Hematopoietic multipotent progenitor cell treated with erythropoietin and hydrocortisone succinate and interleukin-3 and kit ligand, for 17 days (in vitro differentiated cells): Measurements from ENCODE around the gene NSUN7.

Source experiments
- DNase-seq: peaks from one replicate; pipeline ENCODE4 v3.0.0-alpha.2; 2015; ENCODE audit warnings: low spot score

Gene NSUN7

DNA sequence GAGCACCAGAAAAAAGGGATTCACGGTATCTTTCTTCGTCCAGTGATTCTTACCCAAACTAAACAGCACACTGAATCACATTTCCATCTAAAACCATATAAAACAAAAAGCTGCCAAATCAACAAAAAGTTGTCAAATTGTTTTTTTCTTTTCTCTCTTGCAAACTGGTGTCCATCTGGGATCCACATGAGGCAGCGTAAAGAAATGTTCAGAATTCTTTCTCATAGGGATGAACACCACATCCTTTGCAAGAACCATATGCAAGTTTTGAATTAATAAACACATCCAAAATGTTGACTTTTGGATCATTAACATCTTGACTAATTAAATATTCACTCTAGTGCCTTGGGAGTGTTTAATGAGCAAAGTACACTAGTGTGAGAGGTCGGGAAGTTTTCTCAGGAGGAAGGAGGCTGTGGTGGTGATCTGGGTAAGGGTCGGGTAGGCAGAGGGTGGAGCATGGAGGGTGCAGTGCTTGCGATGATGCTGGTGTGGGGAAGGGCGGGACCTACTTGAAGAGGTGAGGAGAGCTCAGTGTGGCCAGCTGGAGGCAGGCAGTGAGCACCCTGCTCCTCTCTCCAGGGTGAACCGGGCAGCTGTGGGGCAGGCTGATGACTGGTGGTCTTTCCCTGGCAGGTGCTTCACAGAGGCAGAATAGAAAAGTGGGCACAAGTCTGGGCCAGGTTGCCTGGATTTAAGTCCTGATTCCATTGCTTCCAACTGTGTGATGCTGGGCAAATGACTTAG, 72.8 kb downstream of the NSUN7 start:
- no peak for DNase-seq

DNA sequence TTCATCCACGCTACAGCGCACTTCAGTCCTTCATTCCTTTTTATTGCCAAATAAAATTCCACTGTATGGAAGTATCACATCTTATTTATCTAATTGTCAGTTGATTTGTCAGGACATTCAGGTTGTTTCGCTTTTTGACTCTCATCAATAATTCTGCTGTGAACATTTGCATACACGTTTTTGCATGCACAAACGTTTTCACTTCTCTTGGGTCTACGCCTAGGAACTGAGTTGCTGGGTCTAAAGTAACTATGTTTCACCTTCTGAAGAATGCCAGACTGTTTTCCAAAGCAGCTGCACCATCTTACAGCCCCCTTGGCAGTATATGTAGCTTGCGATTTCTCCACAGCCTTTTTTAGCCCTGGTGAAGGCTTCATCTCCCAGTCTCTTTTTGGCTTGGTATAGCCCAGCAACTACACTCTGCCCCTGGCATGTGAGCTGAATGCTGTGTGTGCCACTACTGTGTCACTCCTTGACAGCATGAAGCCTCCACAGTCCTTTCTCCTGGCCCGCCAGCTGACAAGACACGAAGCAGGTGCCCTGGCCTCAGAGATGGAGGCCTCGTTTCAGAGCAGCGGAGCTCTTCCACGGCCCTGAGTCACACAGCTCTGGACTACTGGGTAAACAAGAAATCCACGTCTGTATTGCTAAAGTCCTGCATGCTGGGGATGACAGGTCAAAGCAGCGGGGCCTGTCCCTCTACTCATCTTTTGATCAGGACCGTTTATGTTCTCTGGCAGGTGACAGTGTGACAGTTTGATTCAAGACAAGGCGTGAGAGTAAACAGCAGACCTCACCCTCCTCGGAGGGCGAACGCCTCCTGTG, 75.5 kb downstream of the NSUN7 start:
- no peak for DNase-seq

DNA sequence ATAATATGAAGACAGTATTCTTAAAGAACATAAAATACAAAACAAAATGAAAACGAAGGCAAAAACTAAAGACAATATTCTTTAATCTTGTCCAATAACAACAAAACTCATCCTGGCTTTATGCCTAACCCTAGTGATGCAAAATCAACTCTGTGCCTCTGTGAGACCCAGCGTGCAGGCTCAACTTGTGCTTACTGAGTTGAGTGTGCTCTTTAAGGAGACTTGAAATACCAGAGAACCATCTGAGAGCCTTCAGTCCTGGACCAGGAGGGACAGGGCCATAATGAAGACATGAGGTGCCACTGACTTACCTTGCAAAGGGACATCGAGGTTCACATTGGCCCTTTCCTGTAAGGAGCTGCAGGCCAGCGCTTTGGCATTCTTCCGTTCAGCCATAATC, 77.1 kb downstream of the NSUN7 start:
- DNase-seq: no peak

DNA sequence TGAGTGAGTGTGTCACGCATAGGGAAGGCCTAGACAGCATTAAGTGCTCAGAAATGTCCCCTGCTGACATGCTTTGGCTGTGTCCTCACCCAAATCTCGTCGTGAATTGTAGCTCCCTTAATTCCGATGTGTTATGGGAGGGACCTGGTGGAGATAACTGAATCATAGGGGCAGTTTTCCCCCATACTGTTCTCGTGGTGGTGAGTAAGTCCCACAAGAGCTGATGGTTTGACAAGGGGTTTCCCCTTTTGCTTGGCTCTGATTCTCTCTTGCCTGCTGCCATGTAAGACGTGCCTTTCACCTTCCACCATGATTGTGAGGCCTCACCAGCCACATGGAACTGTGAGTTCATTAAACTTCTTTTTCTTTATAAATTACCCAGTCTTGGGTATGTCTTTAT, 78.0 kb downstream of the NSUN7 start:
- DNase-seq: no peak

DNA sequence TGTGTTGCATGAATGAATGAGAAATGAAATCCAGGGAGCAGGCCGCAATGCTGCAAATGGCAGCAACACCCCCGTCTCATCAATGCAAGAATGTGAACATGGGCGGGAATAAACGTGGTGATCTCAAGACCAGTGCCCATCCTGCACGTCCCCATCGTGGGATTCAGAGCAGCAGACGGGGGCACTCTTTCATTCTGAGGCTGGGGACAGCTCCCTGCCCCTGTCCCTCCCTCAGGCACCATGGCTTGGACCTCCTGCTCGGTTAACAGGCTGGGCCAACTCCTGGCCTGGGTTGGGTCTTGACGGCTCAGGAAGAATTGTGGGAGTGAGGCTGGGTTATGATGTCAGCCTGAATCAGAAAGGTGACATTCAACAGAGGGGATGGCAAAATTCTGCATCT, 78.9 kb downstream of the NSUN7 start:
- DNase-seq: no peak

DNA sequence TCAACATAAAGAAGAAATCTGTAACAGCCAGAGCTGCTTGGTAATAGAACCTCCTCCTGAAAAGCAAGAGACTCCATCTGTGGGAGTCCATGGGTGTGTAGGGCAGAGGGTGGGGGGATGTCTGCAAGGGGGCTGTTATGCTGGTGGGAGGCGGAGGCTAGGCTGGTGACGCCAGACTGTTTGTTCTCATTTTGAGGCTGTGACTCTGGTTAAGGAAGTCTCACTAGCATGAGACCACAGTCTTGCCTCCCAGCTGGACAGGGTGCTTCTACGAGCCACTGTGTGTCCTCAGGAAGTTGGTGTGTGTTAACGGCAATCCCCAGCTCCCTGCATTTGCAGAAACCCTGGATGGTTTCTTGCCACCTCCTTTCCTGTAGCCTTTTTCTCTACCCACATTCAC, 79.8 kb downstream of the NSUN7 start:
- no peak for DNase-seq

DNA sequence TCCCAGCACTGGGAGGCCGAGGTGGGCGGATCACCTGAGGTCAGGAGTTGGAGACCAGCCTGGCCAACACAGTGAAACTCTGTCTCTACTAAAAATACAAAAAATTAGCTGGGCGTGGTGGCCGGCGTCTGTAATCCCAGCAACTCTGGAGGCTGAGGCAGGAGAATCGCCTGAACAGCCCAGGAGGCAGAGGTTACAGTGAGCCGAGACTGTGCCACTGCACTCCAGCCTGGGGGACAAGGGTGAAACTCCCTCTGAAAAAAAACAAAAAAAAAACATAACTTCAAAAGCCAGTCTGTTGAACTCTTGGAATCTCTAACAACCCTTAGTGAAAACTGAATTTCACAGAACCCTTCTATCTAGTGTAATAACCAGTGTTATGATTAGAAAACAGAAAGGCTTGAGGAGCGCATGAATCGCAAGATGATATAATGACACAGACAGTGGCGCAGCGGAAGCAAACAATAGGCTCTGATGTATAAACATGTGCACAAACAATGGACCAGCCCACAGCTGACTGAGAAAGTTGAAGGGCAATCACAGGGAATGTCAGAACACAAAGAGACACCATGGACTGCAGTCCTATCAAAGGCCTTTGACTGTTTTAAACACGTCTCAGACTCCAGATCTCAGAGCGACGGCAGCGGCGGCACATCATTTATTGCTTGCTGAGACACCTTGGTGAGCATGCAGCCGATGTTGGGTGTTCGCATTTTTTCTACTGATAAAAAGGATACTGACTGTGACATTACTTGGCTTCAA, 81.6 kb downstream of the NSUN7 start:
- DNase-seq: no peak

DNA sequence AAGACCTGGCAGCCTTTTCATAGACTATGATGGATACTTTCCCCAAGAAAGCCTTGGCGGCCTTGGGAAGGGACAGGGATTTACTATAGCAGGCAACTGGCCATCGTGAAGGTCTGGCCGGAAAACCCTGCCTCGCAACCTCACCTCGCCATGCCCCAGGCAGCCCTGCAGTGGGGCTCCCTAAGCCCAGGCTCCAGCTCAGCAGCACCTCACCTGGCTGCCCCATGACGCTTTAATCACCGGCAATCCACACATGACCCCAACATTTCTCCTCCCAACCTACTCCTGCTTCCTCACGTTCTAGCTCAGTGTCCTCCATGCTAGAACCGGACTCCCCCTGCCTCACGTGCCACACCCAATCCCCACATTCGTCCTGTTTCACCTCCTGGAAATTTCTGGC, 82.4 kb downstream of the NSUN7 start:
- DNase-seq: no peak

DNA sequence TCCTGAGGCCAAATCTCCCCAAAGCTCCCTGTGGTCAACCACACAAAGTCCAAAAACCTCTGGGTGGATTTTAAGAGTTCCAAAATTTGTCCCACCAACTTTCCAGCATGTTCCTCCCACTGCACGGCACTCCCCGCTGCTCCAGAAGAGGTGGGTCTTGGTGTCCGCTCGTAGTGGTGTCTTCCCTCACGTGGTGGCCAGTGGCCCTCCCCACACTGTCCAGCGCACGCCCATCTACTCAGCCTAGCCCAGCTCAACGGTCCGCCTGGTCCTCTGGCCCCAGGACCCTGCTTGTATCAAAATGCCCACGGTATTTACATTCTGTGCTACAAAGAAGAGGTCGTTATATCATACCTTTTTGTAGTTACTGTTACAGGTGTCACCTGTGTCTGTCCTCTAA, 83.5 kb downstream of the NSUN7 start:
- DNase-seq: no peak

DNA sequence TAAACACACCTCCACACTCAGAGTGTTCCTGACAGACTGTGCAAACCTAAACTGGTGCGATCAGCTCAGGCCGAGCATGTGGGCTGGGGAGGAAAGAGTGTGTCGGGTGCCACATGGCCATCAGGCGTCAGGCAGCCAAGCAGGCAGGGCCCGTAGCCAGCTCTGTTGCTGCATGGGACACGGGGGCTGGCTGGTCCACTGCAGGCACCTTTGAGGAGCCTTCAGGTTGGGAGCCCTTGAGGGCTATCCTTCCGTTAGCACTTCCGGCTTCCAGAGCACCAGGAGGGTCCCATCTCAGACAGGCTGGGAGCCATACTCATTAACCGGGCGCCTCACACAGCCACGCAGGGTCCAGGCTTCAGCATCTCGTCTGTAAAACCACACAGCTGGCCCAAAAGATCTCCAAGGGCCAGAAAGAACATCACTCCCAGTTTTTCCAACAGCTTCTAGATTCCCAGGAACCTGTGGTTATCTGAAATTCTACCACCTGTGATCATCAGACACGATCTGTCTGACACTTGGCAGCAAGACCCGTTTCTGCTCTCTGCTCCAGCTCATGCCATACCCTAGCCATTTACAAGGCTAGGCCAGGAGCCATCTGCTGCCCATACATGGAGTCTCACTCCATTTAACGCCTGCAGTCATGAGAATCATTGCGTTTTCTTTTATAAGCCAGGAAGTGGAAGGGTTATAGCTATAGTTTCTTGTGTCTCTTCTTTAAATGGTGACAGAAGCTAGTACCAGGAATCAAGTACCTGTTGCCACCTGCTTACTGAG, 87.5 kb downstream of the NSUN7 start:
- no peak for DNase-seq

DNA sequence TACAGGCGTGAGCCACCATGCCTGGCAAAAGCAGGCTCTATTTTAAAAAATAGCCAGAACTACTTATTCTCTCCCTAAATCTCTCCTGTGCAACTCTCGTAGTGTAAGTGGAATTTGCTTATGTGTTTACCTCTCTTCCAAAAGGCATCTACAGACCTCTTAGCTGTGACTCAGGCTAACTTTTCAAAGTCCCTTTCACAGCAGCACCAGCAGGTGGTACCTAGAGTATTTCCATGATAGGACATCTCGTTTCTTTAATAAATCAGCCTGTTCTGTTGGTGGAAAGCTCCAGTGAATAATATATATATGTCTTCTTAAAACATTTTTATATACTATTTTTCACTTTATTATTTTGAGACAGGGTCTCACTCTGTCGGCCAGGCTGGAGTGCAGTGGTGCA, 89.0 kb downstream of the NSUN7 start:
- no peak for DNase-seq

DNA sequence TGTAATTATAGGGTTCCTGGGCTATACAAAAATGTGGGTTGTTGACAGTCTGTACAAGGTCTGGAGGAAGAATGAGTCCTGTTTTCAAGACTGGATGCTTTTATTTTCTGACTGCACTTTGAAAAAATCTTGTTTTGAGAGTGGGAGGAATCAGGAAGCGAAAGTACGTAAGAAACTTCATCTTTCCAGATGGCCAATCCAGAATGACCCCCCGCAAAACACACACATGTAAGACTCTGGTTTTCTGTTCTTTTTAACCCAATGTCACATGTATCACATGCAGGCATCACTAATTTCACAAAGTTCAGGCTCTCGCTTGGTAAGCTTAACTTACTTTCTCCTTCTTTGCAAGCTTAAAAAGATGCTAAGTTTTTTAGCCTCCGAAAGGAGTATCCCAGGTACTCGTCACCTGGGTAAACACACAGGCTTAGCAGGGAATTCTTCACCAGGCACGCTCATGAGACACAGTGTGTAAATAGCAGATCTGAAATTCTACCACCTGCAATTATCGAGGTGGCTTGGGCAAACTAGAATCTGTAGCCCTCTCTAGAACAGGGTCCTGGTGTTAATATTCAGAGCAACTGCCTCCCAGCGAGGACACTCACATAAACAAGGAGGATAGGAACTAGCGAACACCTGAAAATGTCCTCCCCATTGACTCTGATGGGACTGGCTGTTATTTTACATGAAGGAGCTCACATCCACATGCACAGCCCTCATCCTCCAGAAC, 90.7 kb downstream of the NSUN7 start:
- no peak for DNase-seq

DNA sequence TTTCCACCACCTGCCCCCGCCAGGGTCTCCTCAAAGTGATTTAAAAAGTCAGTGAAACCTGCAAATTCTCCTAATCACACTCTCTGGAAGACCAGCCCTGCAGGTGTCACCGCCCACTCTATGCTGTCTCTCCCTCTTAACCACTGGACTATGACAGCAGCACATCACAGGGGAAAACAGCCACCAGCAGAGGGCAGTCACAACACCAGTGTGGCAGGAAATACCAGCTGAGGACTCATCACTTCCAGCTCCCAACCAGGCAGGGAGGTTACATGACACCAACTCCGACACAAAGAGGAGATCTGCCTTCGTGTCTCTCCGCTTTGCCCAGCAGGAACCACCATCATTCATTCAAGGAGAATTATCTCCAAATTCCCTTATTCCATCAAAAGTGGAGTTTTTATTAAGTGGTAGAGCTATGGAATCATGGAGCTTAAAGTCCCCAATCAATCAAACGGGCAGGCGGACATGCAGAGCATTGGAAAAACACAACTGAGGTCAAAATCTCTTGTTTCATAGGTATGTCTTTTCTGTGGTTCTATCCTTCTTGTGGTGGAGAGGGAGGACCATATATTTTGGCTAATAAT, 91.3 kb downstream of the NSUN7 start:
- DNase-seq: peak; percentile 17

DNA sequence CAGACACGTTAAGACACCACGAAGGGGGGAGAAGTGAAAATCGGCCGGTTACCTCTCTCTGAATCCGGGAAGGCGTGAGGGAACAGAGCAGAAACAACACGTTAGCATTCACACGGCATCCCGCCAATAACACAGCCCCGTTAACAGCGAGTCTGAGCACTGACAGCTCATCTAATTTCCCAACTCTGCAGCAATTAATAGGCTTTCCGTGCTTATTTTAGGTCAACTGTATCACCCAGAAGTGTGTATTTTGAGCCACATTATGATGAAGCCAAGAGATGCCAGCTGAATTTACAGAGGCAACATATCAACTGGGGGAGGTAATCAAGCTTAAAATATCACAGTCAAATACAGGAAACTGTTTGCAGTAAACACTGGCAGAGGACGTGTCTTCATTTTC, 92.6 kb downstream of the NSUN7 start:
- no peak for DNase-seq

DNA sequence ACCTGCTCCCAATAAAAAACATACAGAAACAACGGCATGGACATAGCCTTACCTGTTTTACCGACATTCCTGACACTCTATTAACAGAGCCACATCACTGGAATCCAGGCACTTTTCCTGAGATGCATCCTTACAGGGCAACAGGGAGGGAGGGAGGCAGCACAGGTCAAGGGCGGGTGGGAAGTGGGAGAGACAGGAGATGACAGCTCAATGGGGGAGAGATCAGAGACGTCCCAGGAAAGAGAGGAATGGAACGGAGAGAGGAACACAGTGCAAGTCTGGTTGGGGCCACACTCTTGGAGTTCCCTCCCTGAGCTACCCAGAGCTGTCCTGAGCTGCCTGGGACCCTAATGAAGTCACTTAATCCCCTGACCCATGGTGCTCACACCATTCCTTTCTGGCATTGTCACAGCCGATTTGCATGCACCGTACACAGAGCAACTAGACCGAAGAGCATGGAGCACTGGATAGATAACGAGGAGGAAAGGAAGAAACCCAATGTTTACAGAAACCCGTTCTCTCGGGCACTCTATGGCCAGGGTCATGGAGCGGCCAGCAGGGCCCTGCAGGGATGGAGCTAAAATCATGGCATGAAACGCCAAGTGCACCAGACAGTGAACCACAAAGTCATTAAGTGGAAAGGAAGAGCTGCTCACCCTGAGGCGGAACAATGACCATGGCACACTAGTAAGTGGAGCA, 93.1 kb downstream of the NSUN7 start:
- no peak for DNase-seq

DNA sequence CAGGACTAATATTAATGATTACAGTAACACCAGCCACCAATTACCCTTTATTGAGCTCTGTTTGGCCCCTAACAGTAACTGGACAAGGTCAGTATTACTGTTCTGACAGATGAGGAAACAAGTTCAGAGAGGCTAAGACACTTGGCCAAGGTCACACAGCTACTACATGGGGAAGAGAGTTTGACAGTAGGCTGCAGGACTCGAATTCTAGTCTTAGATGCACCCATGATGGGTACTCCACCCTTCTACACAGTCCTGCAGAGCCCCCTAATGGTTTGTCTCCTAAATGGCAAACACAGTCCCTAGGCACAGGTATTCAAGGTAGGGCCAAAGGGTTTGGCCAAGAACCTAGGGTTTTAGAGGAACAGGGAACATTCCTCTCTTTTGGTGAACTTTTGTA, 93.9 kb downstream of the NSUN7 start:
- no peak for DNase-seq

DNA sequence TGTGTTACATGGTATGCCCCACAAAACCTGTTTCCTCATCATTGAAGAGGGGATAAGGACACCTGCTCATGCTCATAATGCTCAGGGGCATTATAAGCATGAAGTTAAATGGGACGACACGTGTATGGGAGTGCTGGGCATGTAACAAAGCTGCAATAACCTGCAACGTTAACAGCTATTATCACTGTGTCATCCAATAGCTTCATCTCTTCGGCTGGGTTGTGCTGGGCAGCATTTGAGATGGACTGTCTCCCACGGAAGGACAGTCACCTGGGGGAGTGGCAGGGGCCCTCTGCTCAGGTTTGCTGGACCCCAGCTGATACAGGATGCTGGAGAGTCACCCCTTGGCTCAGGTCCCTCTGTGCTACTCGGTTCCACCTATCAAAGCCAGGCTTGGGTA, 94.5 kb downstream of the NSUN7 start:
- DNase-seq: no peak

DNA sequence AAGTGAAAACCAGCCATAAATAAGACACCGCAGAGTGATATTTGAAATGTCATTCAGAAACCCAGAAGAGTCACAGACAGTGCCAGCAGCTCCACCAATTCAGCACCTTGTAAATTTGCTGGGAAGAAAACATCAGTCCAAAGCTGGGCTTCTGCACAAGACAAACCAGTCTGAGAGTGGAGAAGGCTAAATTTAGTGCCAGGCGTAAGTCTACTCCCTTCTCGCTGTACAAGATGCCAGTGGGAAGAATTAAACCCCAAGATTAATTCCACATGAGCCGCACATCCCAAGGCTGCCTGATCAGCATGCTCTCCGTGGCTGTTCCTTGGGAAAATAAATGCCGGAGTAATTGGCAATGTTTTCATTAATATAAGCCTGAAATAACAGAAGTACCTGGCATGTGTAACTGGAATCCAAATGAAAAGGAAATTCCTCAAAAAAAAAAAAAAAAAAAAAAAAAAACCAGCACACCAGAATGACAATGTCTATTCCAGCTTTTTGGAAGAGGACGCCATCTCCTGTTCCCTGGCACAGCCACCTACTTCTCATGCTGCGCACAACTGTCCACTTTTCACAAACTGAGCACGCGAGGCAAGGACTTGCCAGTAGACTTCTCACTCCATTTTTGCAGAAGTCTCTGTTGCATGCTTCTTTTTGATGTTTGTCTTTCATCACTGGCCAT, 95.5 kb downstream of the NSUN7 start:
- DNase-seq: no peak

DNA sequence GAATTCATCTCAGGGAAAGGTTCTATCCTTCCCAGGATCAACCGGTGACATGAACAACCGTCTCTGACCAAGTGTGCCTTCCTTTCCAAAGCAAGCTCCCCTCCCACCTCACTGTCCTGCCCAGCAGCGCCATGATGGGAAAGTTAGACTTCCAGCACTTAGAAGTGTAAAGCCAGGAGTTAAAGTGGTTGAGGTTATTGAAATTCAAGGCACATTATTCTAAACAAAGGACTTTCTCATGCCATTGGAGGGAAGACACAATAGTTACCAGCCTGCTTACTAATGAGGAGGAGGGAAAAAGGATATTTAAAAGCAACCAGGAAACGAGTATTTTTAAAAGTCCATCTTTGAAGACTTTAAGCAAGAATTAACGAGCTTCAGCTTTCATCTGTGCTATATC, 96.8 kb downstream of the NSUN7 start:
- DNase-seq: no peak

DNA sequence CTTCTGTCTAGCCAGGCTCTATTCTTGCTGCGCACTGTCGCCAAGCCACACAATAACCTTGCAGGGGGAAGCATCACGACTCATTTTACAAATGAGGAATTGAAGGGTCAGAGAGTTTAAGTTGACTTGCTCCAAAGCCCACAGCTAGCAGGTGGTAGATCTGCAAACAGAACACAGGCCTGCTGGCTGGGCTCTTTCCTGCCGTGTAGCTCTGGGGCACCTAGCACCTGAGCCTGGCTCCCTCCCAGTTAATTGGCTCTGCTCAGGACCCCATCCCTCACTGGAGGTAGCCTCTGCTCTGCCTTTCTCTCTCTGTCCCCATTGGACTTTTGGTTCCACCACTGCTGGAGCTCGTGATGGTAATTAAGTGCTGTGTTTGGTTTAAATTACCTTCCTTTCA, 98.5 kb downstream of the NSUN7 start:
- DNase-seq: no peak
